Endometrial microvascular endothelial cells (primary cell): ENCODE data around the gene CRCP. TPM values are rescaled to one million over a fixed set of nuclear protein-coding genes. Genes with fewer than 3 reads are reported as not detected.
"Not testable (repeated sequence)": the region's sequence is repeated elsewhere in the genome, so short reads cannot be mapped to it uniquely, and the experiment has no call there.

ENCODE experiments used
- in situ Hi-C: cut with HindIII; loops from 2 replicates; pipeline ENCODE4 v1.10.0; 2017; ENCODE audit warnings: low sequenced_read_pairs, low pct_unique_long_range_greater_than_20kb; ENCODE audit errors: inconsistent ontology term
- total RNA-seq: library from RNA; depleted of rRNA; stranded (reverse); fragments of >200 nt; gene quantifications from one replicate; pipeline ENCODE4 v1.2.3, GENCODE V29; 2015; ENCODE audit errors: inconsistent ontology term

Gene CRCP
- total RNA-seq, 1 donor from 2014 or later = 27.9 TPM

DNA sequence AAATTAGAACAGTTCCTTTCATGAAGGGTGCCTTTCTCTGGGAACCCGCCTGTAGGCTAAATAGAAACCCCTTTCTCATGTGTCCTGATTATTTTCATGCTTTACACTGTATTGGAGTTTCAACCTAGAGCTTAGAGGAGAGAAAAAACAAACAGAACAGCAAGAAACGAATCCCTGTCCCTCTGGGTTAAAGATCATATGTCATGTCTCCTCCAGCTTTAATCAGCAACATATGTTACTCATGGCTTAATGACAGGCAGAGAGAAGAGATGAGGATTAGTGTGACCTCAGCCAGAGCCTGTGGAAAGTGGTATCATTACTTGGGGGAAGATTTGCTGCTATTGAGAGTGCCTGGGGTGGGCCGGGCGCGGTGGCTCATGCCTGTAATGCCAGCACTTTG lies 32.1 kb downstream of the CRCP start:
- in situ Hi-C loops = no loop called here

DNA sequence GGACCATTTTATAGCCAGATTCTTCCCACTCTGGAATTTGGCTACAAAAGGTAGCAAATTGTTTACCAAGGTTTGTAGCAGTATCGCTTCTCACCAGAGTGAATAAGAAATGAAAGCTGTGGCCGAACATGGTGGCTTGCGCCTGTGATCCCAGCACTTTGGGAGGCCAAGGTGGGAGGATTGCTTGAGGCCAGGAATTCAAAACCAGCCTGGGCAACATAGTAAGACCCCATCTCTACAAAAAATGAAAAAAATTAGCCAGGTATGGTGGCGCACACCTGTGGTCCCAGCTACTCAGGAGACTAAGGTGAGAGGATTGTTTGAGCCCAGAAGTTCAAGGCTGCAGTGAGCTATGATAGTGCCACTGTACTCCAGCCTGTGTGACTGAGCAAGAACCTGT lies 33.0 kb downstream of the CRCP start:
- in situ Hi-C loops = not testable (repeated sequence)

DNA sequence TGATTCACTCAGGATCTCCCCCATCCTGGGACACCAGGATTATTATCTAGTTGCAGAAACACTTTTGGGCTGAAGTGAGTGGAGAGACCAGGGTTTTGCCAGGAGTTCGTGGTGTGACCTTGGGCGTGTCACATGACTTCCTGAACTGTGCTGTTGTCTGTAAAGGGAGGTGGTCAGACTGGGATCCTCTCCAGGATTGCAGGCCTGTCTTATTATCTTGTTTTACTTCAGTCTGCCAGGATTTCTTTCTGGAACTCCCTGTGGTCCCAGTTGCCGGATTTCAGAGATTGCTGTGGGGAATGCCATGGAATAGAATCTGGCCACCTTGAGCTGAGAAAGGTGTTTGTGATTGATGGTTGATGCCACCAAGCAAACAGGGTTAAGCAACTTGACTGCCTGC lies 35.8 kb downstream of the CRCP start:
- in situ Hi-C loops = no loop called here

DNA sequence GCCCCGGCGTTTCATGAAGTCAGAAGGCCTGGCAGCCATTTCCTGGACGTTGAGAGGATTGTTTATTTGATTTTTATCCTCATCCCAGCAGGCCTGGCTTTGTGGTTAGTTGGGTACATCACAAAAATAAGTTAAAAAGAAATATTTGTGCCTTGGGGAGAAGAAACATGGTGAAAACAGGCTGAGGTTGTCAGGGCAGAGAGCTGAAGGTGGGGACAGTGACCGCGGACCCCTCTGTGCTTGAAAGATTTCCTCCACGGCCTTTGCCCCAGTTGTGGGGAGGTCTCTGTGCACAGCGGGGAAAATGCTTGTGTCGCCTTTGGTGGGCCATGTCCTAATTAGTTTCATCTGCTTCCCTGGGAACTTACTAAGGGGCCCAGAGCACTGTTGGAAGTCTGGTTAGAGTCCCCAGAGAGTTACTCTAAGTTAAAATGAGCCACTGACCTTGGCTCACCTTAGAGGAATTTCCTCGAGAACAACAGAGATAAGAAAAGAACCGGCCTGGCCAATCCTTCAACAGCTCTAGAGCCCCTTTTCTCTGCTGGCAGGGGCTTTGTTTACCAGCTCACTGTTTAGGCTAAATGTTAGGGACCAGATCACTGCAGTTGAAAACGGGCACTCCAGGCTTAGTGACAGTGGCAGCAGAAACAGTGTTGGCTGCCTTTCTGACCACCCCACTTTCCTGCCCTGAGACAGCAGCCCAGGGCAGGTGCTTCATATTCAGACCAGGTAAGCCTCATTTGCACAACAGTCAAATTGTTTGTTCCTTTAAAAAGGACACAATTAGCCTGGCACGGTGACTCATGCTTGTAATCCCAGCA lies 37.9 kb downstream of the CRCP start:
- in situ Hi-C loops = no loop called here

DNA sequence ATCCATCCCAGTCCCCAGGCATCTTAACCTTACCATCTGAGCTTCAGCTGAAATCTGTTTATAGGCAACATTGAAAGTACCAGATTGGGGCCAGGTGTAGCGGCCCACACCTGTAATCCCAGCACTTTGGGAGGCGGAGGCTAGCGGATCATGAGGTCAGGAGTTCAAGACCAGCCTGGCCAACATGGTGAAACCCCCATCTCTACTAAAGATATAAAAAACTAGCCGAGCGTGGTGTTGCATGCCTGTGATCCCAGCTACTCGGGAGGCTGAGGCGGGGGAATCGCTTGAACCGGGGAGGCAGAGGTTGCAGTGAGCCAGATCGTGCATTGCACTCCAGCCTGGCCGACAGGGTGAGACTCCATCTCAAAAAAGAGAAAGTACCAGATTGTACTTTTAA lies 39.0 kb downstream of the CRCP start:
- in situ Hi-C loops = no loop called here

DNA sequence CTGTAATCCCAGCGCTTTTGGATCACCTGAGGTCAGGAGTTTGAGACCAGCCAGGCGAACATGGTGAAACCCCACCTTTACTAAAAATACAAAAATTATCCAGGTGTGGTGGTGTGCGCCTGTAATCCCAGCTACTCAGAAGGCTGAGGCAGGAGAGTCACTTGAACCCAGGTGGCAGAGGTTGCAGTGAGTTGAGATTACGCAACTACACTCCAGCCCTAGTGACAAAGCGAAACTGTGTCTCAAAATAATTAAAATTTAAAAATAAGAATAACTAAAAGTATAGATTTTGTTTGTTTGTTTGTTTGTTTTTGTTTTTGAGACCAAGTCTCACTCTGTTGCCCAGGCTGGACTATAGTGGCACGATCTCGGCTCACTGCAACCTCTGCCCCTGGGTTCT lies 41.4 kb downstream of the CRCP start:
- in situ Hi-C loops = not testable (repeated sequence)

DNA sequence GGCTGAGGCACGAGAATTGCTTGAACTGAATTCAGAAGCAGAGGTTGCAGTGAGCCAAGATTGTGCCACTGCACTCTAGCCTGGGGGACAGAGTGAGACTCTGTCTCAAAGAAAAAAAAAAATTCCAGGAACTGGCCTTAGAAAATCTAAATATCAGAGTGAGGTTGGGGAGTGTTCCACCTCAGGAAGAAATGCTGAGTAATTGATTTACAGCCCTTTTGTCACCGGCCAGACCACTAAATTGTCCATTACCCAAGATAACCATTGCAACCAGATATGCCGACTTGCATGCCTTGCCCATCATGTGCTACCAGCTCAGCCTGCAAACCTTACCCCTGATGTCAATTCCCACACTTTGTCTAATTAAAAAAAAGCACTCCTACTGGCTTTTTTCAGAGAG lies 42.4 kb downstream of the CRCP start:
- in situ Hi-C loops = no loop called here

DNA sequence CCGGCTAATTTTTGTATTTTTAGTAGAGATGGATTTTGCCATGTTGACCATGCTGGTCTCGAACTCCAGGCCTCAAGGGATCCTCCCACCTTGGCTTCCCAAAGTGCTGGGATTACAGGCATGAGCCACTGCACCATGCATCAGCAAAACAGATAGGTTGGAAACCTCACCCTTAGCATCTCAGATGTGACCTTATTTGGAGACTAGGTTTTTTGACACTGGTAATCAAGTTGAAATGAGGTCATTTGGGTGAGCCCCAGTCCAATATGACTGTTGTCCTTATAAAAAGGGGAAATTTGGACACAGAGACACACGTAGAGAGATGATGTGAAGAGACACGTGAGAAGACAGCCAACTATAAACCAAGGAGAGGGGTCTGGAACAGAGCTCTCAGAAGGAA lies 48.0 kb downstream of the CRCP start:
- in situ Hi-C loops = no loop called here

DNA sequence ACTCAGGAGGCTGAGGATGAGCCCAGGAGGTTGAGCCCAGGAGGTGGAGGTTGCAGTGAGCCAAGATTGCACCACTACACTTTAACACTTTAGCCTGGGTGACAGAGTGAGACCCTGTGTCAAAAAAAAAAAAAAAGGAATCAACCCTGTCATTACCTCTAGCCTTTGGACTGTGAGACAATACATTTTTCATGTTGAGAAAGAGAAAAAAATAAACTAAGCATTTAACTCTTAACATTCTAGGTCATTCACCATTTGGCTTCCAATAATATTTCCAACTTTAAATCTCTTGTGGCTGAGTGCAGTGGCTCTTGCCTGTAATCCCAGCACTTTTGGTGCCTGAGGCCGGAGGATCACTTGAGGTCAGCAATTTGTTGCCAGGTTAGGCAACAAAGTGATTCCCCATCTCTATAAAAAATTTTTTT lies 48.6 kb downstream of the CRCP start:
- in situ Hi-C loops = no loop called here

DNA sequence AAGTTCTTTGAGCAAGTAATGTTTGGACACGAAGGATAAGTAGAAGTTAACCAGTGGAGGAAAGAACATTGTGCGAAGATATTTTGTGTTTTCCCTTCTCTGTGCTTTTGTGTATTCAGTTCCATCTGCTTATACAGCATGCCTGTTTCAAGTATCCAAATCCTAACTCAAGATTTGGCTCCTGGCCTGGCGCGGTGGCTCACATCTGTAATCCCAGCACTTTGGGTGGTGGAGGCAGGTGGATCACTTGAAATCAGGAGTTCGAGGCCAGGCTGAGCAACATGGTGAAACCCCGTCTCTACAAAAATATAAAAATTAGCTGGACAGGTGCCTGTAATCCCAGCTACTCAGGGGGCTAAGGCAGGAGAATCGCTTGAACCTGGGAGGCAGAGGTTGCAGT lies 49.7 kb downstream of the CRCP start:
- in situ Hi-C loops = no loop called here

DNA sequence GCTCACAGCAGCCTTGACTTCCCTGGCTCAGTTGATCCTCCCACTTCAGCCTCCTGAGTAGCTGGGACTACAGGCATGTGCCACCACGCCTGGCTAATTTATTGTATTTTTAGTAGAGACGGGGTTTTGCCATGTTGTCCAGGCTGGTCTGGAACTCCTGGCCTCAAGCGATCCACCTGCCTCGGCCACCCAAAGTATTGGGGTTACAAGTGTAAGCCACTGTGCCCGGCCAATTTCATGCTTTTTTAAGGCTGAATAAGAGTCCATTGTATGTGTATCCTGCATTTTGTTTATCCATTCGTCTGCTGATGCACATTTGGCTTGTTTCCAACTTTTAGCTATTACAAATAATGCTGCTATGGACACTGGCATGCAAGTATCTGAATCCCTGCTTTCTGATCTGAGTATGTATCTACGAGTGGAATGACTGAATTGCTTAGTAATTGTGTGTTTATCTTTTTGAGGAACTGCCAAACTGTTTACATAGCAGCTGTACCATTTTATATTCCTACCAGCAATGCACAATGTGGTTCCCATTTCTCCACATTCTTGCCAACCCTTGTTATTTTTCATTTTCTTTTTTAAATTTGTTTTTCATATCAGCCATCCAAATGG lies 53.2 kb downstream of the CRCP start:
- in situ Hi-C loops = no loop called here

DNA sequence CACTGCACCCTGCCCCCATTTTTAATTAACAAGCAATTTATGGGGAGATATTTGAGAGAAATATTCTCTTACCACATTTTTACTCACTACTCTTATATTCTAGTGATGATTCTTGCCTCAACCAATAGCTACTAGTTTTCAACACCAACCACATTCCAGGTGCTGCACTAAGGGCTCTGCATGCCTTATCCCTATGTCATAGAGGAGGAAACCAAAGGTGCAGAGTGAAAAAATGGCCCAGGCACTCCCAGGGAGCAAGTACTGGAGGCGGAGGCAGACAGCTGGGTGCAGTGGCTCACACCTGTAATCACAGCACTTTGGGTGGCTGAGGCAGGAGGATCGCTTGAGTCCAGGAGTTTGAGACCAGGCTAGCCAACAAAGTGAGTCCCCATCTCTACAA lies 55.0 kb downstream of the CRCP start:
- in situ Hi-C loops = no loop called here

DNA sequence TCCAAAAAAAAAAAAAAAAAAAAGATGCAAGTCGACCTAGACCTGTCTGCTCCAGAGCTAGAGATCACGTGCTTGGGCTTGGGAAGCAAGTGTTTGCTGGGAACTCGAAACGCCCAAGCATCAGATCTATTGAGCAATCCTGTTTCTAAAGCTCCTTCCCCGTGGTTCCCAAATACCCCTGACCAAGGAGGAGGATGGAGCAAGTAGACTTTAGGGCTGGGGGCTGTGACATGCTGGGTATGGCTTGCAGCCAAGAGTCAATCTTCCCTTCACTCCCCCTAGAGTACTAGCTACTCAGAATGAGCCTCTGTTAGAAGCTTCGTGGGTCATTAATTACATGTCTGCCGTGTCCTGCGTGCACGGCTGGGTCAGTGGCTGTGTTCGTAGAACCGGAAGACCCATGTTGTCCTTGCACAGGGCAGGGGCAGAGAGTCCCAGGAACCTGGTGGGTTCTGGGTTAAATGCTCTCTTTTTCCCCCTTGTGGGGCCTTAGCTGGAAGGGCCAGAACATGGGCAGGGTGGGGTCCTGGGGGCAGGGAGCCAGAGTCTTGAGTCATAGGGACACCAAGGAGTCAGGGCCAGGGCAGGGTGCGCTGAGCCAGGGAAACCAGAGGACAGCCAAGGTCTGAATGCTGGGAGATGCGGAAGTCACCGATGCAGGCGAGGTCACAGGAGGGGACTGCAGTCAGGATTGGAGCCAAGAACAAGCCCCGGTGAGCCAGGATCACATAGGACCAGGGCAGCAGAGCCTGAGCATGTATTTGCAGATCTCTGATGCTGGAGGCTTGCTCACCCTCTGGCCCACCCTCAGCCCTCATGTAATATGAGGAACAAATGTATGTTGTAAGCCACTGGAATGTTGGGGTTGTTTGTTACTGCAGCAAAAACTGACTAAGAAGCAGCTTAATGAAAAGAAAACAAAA lies 55.9 kb downstream of the CRCP start:
- in situ Hi-C loops = no loop called here

DNA sequence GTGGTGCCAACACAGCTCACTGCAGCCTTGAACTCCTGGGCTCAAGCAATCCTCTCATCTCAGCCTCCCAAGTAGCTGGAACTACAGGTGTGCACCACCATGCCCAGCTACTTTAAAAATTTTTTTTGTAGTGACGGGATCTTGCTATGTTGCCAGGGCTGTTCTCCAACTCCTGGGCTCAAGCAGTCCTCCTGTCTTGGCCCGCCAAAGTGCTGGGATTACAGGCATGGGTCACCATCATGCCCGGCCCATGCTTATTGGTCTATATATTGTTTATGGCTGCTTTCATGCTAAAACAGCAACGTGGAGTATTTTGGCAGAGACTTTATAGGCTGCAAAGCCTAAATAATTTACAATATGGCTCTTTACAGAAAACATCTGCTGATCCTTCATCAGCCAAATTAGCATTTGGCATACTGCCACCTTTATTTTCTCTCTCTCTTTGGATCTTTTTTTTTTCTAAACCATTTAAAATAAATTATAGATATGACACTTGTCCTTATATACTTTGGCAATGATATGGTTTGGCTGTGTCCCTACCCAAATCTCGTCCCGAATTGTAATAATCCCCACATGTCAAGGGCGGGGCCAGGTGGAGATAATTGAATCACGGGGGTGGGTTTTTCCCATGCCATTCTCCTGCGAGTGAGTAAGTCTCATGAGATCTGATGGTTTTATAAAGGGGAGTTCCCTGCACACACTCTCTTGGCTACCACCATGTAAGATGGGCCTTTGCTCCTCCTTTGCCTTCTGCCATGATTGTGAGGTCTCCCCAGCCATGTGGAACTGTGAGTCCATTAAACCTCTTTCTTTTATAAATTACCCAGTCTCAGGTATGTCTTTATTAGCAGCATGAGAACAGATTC lies 58.1 kb downstream of the CRCP start:
- in situ Hi-C loops = not testable (repeated sequence)

DNA sequence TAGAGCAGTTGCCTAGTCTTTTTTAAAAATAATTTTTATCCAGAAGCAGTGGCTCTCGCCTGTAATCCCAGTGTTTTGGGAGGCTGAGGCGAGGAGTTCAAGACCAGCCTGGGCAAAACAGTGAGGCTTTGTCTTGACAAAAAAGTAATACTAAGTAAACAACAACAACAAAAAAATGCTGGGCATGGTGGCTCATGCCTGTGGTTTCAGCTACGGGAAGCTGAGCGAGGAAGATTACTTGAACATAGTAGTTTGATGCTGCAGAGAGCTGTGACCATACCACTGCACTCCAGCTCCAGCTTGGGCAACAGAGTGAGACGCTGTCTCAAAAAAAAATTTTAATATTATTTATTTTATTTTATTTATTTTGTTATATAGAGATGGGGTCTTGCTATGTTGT lies 59.2 kb downstream of the CRCP start:
- in situ Hi-C loops = no loop called here

DNA sequence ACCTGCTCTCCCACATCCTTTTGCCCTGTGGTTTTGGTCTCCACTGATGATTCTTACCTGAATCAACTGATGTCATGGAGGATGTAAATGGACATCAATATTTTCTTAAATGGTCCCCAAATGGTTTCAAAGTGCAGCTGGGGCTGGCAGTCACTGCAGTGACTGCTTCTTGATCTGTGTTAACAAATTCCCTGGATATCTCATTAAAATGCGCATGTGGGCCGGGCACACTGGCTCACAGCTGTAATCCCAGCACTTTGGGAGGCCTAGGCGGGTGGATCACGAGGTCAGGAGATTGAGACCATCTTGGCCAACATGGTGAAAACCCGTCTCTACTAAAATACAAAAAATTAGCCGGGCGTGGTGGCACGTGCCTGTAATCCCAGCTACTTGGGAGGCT lies 60.4 kb downstream of the CRCP start:
- in situ Hi-C loops = not testable (repeated sequence)

DNA sequence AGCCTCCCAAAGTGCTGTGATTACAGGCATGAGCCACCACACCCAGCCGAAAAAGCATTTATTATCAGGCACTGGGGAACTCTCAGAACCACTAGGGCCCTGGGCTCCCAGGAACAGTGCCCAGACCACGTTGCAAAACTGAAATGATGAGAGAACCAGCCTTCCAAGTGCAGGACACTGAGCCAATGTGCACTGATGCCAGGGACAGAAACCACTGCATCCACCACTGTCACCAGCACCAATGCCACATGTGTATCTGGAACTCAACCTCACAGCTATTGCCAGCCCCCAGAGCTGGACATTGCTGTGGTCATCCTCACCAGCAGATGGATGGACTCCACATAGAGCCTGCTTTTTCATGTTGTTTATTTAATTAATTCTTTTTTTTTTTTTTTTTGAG lies 62.3 kb downstream of the CRCP start:
- in situ Hi-C loops = no loop called here

DNA sequence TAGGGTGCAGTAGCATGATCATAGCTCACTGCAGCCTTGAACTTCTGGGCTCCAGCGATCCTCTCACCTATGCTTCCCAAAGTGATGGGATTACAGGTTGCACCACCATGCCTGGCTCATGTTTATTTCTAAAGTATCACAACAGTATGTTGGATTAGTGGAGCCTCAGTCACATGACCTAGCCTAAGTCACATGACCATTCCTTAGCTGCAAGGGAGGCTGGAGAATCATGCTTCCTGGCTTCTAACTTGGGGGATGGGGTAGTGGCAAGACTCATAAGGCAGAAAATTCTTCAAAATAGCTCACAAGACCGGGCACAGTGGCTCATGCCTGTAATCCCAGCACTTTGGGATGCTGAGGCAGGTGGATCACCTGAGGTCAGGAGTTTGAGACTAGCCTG lies 63.6 kb downstream of the CRCP start:
- in situ Hi-C loops = no loop called here

DNA sequence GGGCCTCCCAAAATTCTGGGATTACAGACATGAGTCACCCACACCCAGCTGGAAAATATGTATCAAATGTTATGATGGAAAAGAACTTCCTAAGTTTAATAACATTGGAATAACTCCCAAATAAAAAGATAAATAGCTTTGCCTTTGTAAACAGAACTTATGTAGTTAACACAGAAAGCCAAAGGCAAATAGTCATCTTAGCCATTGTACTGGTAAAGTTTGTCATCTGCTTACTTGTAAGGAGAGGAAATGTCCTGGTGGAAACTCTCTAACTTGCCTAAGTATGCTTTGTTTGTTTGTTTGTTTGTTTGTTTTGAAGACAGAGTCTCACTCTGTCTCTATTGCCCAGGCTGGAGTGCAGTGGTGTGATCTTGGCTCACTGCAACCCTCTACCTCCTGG lies 66.7 kb downstream of the CRCP start:
- in situ Hi-C loops = no loop called here
